Tibial artery (tissue), 4 donors: ENCODE results near the gene NRXN3.

Experiments used
- DNase-seq, 2 donors: peaks; one replicate each; pipeline ENCODE4 v3.0.0-alpha.2; 2019
- H3K27ac ChIP-seq, 2 donors: fragments of 200-600 bp; sonication (generic) in 1 of 2; 1 replicate in 1 of 2; 2 replicates in 1 of 2; pipeline ENCODE4 v1.5.1; 2018 to 2019; ENCODE audit warnings: mild to moderate bottlenecking in 1 of 2
- H3K27me3 ChIP-seq, 2 donors: fragments of 200-600 bp; sonication (generic) in 1 of 2; one replicate each; pipeline versions ENCODE4 v1.5.1 to v1.6.0; 2016 to 2019
- H3K36me3 ChIP-seq, 3 donors: fragments of 200-600 bp; sonication (generic) in 2 of 3; one replicate each; pipeline ENCODE4 v1.5.1; 2016 to 2019; ENCODE audit warnings: mild to moderate bottlenecking in 2 of 3
- H3K4me1 ChIP-seq, 4 donors: fragments of 200-600 bp; sonication (generic) in 2 of 4; 1 replicate in 3 of 4; 2 replicates in 1 of 4; pipeline ENCODE4 v1.5.1; 2016 to 2019
- H3K4me3 ChIP-seq, 2 donors: fragments of 200-600 bp; sonication (generic) in 1 of 2; 1 replicate in 1 of 2; 2 replicates in 1 of 2; pipeline ENCODE4 v1.5.1; 2018 to 2019; ENCODE audit warnings: mild to moderate bottlenecking in 2 of 2
- H3K9me3 ChIP-seq, 3 donors: fragments of 200-600 bp; sonication (generic) in 1 of 3; one replicate each; pipeline ENCODE4 v1.5.1; 2016 to 2019
- intact Hi-C: fragments of 100-400 bp; cut with DNase I; formaldehyde crosslinking; loops from one replicate; pipeline ENCODE4 v1.15.0; 2023; ENCODE audit warnings: low total_unique reads
- TF ChIP-seq, protein P1 (sequence below), 2 experiments: fragments of 200-600 bp in 1 of 2; fragments of 450-650 bp in 1 of 2; IDR thresholded peaks; one replicate each; pipeline ENCODE4 v1.5.1; 2017 to 2019; ENCODE audit warnings: antibody characterized with exemption in 2 of 2, mild to moderate bottlenecking in 1 of 2, moderate library complexity in 1 of 2

NRXN3 gene

DNA sequence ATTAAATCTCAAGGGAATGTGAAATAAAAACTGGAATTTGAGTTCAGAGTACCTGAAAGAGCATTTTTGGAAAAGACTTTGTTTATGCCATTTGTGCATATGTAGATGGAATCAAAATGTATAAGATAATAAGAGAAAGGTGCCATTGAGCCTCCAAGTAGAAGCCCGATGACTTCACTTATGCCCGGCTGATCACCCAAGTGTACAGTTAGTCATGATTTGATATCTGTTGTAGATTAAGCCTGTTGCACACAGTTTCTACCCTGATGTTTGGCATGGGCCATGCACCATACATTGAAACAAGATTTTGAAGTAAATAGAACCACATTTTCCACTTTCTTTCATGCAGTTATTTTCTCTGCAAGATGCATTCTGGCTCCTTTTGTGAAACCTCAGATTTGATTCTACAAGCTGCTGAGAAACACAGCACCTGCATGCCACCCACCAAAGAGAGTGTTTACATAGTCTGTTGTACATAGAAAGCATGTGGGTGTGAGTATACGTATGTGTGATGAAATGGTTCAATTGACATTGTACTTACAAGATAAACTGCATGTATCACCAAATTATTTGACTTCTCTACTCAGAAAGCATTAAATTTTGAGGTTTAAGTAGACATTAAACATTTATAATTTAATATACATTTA lies 1268.6 kb downstream of the NRXN3 start:
- no peaks in the 10 kb centered on the region for H3K9me3 ChIP-seq
- intact Hi-C loops: no loop called here
- DNase-seq: no peak
- no peaks in the 10 kb centered on the region for H3K36me3 ChIP-seq
- no peaks in the 10 kb centered on the region for H3K27me3 ChIP-seq
- H3K4me1 ChIP-seq: peaks cover 0 to 16% (median 2%) of the 10 kb centered on the region in 4 donors
- TF ChIP-seq, protein P1, sequence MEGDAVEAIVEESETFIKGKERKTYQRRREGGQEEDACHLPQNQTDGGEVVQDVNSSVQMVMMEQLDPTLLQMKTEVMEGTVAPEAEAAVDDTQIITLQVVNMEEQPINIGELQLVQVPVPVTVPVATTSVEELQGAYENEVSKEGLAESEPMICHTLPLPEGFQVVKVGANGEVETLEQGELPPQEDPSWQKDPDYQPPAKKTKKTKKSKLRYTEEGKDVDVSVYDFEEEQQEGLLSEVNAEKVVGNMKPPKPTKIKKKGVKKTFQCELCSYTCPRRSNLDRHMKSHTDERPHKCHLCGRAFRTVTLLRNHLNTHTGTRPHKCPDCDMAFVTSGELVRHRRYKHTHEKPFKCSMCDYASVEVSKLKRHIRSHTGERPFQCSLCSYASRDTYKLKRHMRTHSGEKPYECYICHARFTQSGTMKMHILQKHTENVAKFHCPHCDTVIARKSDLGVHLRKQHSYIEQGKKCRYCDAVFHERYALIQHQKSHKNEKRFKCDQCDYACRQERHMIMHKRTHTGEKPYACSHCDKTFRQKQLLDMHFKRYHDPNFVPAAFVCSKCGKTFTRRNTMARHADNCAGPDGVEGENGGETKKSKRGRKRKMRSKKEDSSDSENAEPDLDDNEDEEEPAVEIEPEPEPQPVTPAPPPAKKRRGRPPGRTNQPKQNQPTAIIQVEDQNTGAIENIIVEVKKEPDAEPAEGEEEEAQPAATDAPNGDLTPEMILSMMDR (IDR thresholded peaks at IDR 0.05): no peak
- no peak overlapping the region for H3K27ac ChIP-seq
- no peak overlapping the region for H3K4me3 ChIP-seq

DNA sequence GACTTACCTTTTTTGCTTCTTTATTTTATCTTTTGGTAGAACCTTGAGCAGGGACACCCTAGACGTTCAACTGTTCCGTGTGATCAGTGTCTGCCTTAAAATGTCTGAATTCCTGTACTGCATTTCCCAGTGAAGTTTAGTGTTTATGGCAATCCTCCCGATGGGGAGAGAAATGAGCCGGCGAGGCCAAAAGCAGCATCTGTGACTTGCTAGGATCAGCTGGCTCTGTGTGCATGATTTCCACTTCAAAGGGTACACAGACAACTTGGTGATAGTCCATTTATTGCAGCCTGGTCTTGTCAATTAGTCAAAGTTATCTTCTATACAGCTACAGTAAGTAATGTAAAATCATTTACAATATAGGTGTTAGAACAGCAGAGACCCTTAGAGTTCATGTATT lies 1272.6 kb downstream of the NRXN3 start:
- TF ChIP-seq, protein P1 (IDR thresholded peaks at IDR 0.05): no peak
- Histone ChIP-seq H3K27me3 (no peaks in the 10 kb centered on the region), H3K4me3 (no peak overlapping the region), H3K4me1 (peaks cover 0 to 19% (median 0%) of the 10 kb centered on the region in 4 donors), H3K36me3 (no peaks in the 10 kb centered on the region), H3K9me3 (no peaks in the 10 kb centered on the region), H3K27ac (no peak overlapping the region)
- DNase-seq: no peak
- intact Hi-C loops: no loop called here

GRCh38 chr14:79443602-79444001 lies 1273.4 kb downstream of the NRXN3 start:
- H3K9me3 ChIP-seq: no peaks in the 10 kb centered on the region
- peaks cover 0 to 19% (median 0%) of the 10 kb centered on the region in 4 donors for H3K4me1 ChIP-seq
- no peak overlapping the region for H3K4me3 ChIP-seq
- no peak for DNase-seq
- intact Hi-C loops: no loop called here
- no peaks in the 10 kb centered on the region for H3K27me3 ChIP-seq
- TF ChIP-seq, protein P1 (IDR thresholded peaks at IDR 0.05): no peak
- no peak overlapping the region for H3K27ac ChIP-seq
- H3K36me3 ChIP-seq: no peaks in the 10 kb centered on the region

- Histone ChIP-seq H3K4me1 (peaks cover 0 to 2% (median 0%) of the 10 kb centered on the region in 4 donors), H3K36me3 (no peaks in the 10 kb centered on the region), H3K27me3 (no peaks in the 10 kb centered on the region), H3K4me3 (no peak overlapping the region), H3K9me3 (no peaks in the 10 kb centered on the region), H3K27ac (no peak overlapping the region)
- intact Hi-C loops: no loop called here
- TF ChIP-seq, protein P1 (IDR thresholded peaks at IDR 0.05): no peak
- no peak for DNase-seq
These were observed 1278.8 kb downstream of the NRXN3 start for GRCh38 chr14:79448960-79449359.

DNA sequence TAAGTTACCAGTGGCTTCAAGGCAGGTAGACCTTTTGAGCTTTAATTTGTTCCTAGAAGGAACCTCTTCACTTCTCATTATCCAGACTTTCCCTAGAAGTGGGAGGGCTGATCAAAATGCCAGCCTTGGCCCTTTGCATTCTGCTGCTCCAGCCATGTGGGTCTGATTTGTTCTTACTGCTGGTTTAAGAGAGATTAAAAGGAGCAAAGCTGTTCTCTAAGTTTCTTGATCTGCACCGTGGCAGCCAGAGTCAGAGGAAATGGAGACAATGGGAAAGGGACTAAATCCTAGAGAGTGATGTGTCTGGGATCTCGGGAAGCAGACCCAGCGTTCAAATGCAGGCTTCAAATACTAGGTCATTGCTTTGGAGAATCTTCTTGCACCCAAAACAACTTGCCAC lies 1281.4 kb downstream of the NRXN3 start:
- Histone ChIP-seq H3K9me3 (no peaks in the 10 kb centered on the region), H3K4me3 (no peak overlapping the region), H3K27me3 (no peaks in the 10 kb centered on the region), H3K36me3 (no peaks in the 10 kb centered on the region), H3K27ac (no peak overlapping the region), H3K4me1 (no peaks in the 10 kb centered on the region)
- intact Hi-C loops: no loop called here
- TF ChIP-seq, protein P1 (IDR thresholded peaks at IDR 0.05): no peak
- no peak for DNase-seq

GRCh38 chr14:79453276-79453675 lies 1283.1 kb downstream of the NRXN3 start:
- Histone ChIP-seq H3K4me1 (no peaks in the 10 kb centered on the region), H3K27ac (no peak overlapping the region), H3K9me3 (no peaks in the 10 kb centered on the region), H3K27me3 (no peaks in the 10 kb centered on the region), H3K4me3 (no peak overlapping the region), H3K36me3 (no peaks in the 10 kb centered on the region)
- TF ChIP-seq, protein P1 (IDR thresholded peaks at IDR 0.05): no peak
- no peak for DNase-seq
- intact Hi-C loops: no loop called here
